GM08714 (cell line): ENCODE results near the gene TAX1BP1.

Source experiments
- H3K4me3 ChIP-seq: fragments of 200-500 bp; sonication (Bioruptor generic); 2 replicates; pipeline ENCODE4 v1.5.1; 2014; ENCODE audit warnings: mild to moderate bottlenecking, low read length, inconsistent platforms
- ZNF274 ChIP-seq: IDR thresholded peaks from 2 replicates; pipeline ENCODE4 v1.6.1; 2012; ENCODE audit warnings: mild to moderate bottlenecking, low read depth, low read length

TAX1BP1 gene

GRCh38 chr7:27866256-27866655, 126.3 kb downstream of the TAX1BP1 start:
- H3K4me3 ChIP-seq = no peak overlapping the region
- no peak for TF ChIP-seq ZNF274

GRCh38 chr7:27866828-27867672, 127.1 kb downstream of the TAX1BP1 start:
- TF ChIP-seq ZNF274 = no peak
- no peak overlapping the region for H3K4me3 ChIP-seq

GRCh38 chr7:27868131-27868550, 128.2 kb downstream of the TAX1BP1 start:
- no peak for TF ChIP-seq ZNF274
- H3K4me3 ChIP-seq = no peak overlapping the region

GRCh38 chr7:27869056-27869455, 129.1 kb downstream of the TAX1BP1 start:
- no peak for TF ChIP-seq ZNF274
- no peak overlapping the region for H3K4me3 ChIP-seq

- TF ChIP-seq ZNF274 = no peak
- H3K4me3 ChIP-seq = no peak overlapping the region
Measured at GRCh38 chr7:27870595-27870994, 130.6 kb downstream of the TAX1BP1 start.

GRCh38 chr7:27871086-27871485, 131.1 kb downstream of the TAX1BP1 start:
- no peak for TF ChIP-seq ZNF274
- no peak overlapping the region for H3K4me3 ChIP-seq

- H3K4me3 ChIP-seq = no peak overlapping the region
- no peak for TF ChIP-seq ZNF274
Measured at GRCh38 chr7:27871866-27872265, 131.9 kb downstream of the TAX1BP1 start.

GRCh38 chr7:27872356-27873275, 132.7 kb downstream of the TAX1BP1 start:
- H3K4me3 ChIP-seq = no peak overlapping the region
- TF ChIP-seq ZNF274 = no peak

- no peak overlapping the region for H3K4me3 ChIP-seq
- no peak for TF ChIP-seq ZNF274
Measured at GRCh38 chr7:27873981-27874957, 134.3 kb downstream of the TAX1BP1 start.

GRCh38 chr7:27875061-27875460, 135.1 kb downstream of the TAX1BP1 start:
- TF ChIP-seq ZNF274 = no peak
- H3K4me3 ChIP-seq = no peak overlapping the region

- TF ChIP-seq ZNF274 = no peak
- H3K4me3 ChIP-seq = no peak overlapping the region
Measured at GRCh38 chr7:27875832-27876231, 135.9 kb downstream of the TAX1BP1 start.

GRCh38 chr7:27876756-27877155, 136.8 kb downstream of the TAX1BP1 start:
- no peak overlapping the region for H3K4me3 ChIP-seq
- TF ChIP-seq ZNF274 = no peak
